ENCODE data around the gene JMJD1C.

The JMJD1C gene

DNA sequence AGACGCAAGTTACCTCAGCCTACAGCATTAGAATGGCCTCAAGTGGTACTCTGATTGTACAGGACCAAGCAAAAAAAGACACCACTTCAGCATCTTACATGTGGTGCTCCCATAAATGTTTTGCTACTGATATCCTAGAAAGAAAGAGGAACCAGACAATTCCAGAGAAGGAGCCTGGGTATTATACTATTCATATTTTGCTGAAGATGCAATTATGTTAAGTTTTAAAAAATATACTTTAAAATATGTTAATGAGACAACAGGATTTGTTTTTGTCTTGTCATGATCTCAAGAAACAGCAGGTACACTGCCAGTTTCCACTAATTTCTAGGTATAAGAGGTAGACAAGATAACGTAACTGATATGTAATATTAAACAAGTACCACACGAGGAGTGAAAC lies 92.6 kb downstream of the JMJD1C start:
- no peak for DNase-seq (ENCODE audit: low read depth)
- TF ChIP-seq, protein P1, sequence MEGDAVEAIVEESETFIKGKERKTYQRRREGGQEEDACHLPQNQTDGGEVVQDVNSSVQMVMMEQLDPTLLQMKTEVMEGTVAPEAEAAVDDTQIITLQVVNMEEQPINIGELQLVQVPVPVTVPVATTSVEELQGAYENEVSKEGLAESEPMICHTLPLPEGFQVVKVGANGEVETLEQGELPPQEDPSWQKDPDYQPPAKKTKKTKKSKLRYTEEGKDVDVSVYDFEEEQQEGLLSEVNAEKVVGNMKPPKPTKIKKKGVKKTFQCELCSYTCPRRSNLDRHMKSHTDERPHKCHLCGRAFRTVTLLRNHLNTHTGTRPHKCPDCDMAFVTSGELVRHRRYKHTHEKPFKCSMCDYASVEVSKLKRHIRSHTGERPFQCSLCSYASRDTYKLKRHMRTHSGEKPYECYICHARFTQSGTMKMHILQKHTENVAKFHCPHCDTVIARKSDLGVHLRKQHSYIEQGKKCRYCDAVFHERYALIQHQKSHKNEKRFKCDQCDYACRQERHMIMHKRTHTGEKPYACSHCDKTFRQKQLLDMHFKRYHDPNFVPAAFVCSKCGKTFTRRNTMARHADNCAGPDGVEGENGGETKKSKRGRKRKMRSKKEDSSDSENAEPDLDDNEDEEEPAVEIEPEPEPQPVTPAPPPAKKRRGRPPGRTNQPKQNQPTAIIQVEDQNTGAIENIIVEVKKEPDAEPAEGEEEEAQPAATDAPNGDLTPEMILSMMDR (IDR thresholded peaks at IDR 0.05; ENCODE audit: low read length, missing control alignments) = no peak
- H3K4me3 ChIP-seq (replicated peaks; ENCODE audit: low read depth, low read length) = no peak overlapping the region

DNA sequence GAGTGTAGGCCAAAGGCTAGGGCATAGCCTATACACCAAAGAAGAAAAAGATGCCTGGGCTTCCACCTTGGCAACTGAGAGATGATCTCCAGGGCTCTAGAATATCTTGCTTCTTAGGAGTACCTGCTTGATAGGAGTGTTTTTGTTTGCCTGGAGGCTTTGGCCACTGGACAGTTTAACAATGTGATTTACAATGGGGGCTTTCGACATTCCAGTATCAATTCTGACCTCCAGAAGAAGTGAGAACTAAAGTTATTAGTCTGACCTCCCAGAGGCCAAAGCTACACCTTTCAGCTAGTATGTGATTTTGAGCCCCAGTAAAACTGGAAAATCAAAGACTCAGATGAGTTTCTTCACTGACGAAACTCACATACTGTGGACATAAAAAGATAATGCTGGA lies 96.1 kb downstream of the JMJD1C start:
- no peak for DNase-seq (ENCODE audit: low read depth)
- H3K4me3 ChIP-seq (replicated peaks; ENCODE audit: low read depth, low read length) = no peak overlapping the region
- TF ChIP-seq, protein P1 (IDR thresholded peaks at IDR 0.05; ENCODE audit: low read length, missing control alignments) = no peak

DNA sequence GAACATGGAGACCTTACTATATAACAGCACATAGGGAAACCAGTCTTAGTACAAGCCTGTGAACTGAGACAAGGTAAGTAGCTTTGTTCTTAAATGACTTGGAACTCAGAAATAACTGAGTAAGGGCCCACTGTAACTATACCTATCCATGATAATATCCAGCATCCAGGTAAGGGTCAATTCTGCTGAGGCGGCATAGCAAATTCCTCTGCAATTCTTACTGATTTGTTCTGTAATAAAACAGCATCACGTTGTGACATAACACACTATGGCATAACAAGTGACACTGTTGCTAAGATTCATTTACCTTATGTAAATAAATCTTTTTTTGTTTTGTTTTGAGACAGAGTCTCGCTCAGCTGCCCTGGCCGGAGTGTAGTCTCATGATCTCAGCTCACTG lies 97.4 kb downstream of the JMJD1C start:
- no peak overlapping the region for H3K4me3 ChIP-seq (replicated peaks; ENCODE audit: low read depth, low read length)
- no peak for DNase-seq (ENCODE audit: low read depth)
- TF ChIP-seq, protein P1 (IDR thresholded peaks at IDR 0.05; ENCODE audit: low read length, missing control alignments) = no peak

DNA sequence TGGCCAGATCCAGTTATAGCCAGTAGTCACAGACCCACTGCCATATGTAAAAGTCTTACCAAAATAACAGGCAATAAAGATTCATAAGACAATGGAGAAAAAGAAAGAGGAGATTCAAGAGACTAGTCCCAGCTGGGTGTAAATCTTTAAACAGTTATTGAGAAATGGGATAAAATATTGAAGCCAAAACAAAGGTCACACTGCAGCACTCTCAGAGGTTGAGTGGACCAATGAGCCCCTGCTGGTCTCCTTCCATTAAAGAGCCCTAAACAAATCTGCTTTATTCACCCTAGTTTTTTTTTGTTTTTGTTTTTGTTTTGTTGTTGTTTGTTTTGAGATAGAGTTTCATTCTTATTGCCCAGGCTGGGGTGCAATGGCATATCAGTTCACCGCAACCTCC lies 98.8 kb downstream of the JMJD1C start:
- TF ChIP-seq, protein P1 (IDR thresholded peaks at IDR 0.05; ENCODE audit: low read length, missing control alignments) = no peak
- DNase-seq (ENCODE audit: low read depth) = no peak
- no peak overlapping the region for H3K4me3 ChIP-seq (replicated peaks; ENCODE audit: low read depth, low read length)

DNA sequence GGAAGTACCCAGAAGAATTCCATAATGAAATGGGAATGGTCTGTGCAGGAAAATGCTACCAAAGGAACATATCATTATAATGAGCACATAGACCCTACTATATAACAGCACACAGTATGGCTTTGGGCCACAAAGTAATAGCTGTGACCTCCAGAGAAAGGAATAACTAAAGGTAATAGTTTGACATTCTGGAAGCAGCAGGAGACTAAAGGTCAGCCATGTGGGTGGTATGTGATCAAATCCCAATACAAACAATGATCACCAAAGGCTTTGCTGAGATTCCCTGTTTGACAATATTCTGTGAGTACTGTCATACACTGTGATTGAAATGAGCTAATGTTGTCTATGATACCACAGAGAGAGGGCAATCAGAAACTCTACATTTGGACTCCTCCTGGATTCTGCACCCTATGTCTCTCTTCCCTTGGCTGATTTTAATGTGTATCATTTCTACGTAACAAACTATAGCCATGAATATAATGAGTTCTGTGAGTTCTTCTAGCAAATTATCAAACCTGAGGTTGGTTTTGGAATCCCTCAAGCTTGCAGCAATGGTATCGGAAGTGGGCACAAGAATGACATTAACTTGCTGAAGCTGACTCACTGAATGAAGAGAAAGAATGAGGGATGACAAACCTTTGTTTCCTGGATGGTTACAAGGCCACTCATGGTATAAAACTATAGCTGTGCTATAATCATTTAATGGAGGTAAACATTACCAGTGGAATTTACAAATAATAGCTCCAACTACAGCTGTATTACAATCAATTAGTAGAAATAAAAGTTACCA lies 99.6 kb downstream of the JMJD1C start:
- H3K4me3 ChIP-seq (replicated peaks; ENCODE audit: low read depth, low read length) = no peak overlapping the region
- no peak for DNase-seq (ENCODE audit: low read depth)
- TF ChIP-seq, protein P1 (IDR thresholded peaks at IDR 0.05; ENCODE audit: low read length, missing control alignments) = no peak

DNA sequence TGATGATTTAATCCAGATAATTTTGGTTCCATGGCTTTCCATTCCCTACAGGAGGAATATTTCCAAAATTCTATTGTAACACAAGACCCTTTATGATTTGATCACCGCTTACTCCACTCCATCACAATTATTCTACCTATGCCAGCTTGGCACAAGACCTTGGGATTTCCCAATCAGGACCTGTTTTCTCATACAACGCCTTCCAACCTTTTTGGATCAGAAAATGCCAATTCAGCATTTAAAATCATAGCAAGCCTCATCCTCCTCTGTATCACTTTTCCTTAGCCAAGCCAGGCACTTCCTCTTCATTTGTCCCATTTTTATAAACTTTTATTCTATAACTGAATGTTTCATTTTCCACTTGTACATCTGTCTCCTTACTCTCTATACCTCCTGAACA lies 100.9 kb downstream of the JMJD1C start:
- no peak overlapping the region for H3K4me3 ChIP-seq (replicated peaks; ENCODE audit: low read depth, low read length)
- TF ChIP-seq, protein P1 (IDR thresholded peaks at IDR 0.05; ENCODE audit: low read length, missing control alignments) = no peak
- no peak for DNase-seq (ENCODE audit: low read depth)

DNA sequence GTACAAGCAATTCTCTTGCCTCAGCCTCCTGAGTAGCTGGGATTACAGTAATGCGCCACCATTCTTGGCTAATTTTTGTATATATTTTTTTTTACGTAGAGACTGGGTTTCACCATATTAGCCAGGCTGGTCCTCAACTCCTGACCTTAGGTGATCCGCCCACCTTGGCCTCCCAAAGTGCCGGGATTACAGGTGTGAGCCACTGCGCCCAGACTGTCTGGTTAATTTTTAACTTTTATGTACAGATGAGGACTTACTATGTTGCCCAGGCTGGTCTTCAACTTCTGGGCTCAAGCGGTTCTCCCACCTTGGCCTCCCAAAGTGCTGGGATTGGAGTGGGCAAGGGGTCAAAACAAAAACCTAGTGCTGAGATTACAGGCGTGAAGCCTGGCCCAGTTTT lies 101.8 kb downstream of the JMJD1C start:
- no peak for DNase-seq (ENCODE audit: low read depth)
- TF ChIP-seq, protein P1 (IDR thresholded peaks at IDR 0.05; ENCODE audit: low read length, missing control alignments) = no peak
- no peak overlapping the region for H3K4me3 ChIP-seq (replicated peaks; ENCODE audit: low read depth, low read length)
